Measurements from ENCODE around the gene HMGXB4.

Gene HMGXB4

GRCh38 chr22:35328472-35328885 lies 71.2 kb downstream of the HMGXB4 start:
- DNase-seq: no peak

DNA sequence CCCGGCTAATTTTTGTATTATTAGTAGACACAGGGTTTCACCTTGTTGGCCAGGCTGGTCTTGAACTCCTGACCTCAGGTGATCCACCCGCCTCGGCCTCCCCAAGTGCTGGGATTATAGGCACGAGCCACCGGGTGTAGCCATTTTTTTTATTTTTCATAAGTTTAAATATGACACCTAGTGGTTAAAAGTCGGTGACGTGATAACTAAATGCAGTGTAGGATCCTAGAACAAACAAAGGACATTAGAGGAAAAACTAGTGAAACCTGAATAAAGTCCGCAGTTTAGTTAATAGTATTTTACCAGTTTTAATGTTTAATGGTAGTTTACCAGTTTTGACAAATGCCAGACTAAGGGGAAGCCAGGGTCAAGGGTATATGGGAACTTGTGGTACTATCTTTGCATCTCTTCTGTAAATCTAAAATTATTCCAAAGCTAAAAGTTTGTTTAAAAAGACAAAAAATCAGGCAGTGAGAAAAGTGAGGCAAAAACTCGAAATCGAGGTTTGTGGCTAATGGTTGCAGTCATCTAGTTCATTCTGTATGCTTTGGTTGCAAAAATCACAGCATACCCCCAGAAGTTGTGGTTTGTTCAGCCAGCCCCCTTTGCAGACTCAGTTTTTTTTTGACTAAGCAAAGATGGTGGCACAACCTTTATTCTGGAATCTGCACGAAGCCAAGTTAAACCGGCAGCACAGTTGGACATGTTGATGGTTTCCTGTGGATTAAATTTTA lies 72.0 kb downstream of the HMGXB4 start:
- no peak for DNase-seq

GRCh38 chr22:35330258-35330861 lies 73.1 kb downstream of the HMGXB4 start:
- no peak for DNase-seq

- DNase-seq: no peak
Observed at GRCh38 chr22:35332278-35332677, 75.0 kb downstream of the HMGXB4 start.

DNA sequence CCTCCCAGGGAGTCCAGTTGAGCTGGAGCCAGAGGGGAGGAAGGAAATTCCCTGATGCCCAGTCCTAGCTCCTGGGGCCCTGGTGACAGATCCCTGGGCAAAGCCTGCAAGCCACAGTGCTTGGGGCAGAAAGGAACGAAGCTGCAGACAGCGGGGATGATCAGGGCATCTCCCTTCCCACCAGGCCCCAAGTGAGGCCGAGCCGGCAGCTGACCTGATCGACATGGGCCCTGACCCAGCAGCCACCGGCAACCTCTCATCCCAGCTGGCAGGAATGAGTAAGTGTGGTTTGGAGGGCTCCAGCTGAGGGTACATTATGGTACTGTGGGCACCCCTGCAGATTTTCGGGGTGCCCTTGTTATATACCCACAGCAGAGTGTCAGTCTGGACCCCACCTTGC lies 75.9 kb downstream of the HMGXB4 start:
- DNase-seq: no peak

DNA sequence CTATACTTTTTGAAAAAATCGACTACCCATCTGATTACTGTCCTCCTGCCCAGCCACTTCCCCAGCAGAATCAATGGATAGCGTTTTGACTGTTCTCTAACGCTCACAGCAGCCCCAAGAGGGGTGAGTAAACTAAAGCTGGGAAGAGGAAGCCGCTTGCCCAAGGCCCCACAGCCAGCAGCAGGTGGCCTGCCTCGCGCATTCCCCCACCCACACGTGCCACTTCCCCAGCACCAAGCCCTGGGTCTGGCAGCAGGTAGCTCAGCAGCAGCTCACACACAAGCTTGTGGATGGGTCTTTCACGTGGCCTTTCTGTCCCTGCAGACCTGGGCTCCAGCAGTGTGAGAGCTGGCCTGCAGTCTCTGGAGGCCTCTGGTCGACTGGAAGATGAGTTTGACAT lies 76.7 kb downstream of the HMGXB4 start:
- DNase-seq: no peak

DNA sequence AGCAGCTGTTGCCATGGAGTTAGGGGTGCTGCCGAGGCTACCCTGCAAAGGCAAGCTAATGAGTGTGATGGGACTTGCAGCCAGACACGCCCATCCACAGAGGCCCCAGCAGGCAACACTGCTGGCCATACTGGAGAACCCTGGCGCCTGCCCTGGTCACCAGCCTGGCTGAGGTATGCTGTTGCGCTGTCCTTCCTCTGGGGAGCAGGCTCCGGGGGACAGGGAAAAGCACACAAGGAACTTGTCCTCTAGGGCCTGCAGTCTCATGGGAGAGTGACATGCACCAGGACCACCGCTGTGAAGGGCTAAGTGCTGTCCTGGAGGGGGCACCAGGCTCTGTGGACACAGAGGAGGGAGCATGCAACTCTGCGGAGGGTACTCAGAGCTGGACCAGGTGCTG lies 78.2 kb downstream of the HMGXB4 start:
- no peak for DNase-seq

DNA sequence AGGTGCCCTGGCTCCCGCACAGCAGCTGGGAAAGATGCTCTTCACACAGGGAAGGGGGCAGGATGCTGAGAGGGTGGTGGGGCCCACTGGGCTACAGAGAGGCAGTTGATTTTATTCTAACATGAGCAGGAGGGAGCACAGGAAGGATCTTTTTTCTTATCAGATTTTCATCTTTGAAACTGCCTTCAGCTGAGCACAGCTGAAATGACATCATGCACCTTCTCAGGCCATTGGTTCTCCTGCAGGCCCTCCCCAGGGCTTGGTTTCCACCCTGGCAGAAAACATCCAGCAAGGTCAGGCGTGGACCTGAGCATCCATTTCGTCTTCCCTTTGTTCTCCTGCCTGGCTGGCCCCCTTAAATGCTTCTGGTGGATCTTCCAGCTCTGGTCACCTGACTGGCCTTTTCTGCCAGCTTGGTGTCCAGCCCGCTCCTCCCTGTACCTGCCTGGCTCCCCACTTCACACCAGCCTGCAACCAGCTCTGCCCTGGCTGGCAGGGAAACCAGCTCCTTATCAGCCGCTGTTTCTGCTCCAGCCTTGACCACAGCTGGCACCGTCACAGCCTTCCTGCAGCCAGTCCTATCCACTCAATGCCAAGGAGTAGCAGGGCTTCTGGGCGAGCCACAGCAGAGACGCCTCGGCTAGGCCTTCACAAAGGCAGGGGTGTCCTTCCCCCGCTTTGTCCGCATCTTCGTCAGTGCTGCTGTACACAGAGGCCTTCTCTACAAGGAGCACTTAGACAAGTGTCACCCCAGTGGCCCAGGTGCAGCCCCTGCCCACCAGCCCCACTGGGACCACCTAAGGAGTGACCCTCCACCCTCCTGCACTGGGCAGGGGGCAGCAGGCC lies 78.9 kb downstream of the HMGXB4 start:
- no peak for DNase-seq

DNA sequence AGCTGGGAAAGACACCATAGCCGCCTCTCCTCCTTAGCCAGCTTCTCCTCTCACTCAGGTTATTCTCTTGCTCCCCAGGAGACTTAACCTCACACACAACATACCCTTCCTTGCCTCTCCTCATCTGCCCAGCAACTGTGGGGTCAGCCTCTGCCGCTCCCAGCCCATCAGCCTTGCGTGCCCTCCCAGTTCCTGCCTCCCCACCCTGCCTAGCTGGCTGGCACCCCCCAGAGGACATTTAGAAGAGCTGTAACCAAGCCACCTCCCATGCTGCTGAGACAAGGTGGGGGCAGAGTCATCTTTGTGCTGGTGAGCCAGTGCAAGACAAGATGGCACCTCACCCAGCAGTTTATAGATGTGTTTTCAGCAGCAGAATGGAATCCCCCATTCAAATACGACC lies 80.6 kb downstream of the HMGXB4 start:
- no peak for DNase-seq

DNA sequence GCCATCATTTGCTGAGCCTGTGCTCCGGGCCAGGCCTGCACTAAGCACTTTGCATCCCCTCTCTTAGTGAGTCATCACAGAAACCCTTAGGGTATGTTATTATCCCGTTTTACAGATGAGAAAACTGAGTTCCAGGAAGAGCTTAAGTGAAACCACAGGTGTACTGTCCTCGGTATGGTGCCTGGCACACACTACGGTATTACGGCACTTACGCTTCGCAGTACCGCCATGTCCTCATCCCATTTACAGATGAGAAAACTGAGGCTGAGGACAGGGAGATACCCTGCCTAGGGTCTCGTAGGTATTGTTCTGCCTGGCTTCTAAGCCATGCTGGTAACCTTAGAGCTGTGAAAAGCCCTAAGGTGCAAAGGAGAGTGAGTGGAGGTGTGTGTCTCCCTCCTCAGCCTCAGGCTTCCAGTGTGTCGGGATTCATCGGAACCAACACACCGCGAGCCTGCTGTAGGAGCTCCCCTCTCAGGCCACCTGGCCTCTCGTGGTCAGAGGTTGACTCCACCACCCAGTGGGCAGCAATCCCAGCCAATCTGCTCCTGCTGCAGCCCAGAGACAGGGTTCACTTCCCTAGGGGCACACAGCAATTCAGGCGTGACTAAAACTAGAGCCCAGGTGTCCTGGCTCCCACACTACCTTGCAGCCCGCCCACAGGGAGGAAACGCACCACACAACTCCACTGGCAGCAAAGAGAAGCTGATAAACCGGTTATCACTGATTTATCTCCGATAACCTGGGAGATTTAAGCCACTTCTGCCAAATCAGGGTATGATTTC lies 84.0 kb downstream of the HMGXB4 start:
- no peak for DNase-seq

- no peak for DNase-seq
Observed at GRCh38 chr22:35342390-35342789, 85.1 kb downstream of the HMGXB4 start.

- DNase-seq: no peak
Observed at GRCh38 chr22:35343664-35344550, 86.6 kb downstream of the HMGXB4 start.

DNA sequence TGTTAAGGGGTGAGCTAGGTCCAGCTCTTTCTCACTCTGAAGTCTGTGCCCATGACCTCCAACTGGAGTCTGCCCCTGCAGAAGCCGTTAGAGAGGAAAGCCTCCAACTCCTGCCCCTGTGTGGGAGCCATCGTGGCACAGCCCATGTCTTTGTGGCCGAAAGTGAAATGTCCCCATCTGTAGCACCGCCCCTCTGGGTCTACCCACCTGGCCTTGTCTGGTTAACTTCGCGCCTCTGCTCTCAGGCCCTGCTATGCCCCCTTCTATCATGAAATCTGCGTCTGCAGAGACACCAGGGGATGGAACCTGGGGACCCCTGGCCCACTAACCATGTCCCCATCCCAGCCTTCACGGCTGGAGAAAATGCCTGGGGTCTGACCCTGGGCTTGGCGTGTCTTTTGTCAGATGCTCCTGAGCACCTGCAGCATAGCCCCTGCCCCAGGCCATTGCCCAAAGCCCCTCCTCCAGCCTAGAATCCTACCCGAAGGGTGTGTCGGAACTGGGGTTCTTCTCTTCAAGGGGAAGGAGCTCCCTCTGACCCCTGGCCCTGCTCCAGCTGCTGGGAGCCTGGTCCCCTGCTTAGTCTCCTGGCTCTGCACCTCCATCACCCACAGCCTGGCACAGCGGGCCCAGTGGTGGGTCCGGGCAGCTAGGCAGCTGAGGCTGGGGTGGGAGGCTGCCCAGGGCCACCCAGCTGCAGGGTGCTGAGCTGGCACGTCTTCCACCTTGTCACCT lies 87.8 kb downstream of the HMGXB4 start:
- no peak for DNase-seq
